ENCODE measurements around the gene EXOC3L1.

EXOC3L1 gene

DNA sequence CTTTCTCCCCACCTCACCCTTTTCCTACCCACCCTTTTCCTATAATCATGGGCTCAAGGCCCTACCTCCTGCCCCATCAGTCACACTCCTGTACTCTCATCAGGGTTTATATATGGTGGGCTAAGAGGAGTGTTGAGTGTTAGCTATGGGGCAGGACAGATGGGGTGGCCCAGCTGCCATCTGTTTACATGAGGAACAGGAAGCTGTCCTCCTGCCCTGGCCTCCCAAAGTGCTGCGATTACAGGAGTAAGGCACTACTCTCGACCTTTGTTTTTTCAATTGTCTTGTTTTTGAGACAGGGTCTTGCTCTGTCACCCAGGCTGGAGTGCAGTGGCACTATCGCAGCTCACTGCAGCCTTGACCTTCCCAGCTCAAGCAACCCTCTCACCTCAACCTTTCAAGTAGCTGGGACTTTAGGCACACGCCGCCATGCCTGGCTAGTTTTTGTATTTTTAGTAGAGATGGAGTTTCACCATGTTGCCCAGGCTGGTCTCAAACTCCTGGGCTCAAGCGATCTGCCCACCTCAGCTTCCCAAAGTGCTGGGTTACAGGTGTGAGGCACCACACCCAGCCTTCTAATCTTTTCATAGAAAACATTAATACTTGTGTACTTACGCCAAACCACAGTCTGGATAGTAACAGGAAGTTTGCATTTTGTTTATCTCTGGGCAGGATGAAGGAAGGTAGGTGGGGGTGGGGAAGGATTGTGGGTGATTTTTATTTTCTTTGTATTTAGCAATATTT is 31.9 kb downstream of the EXOC3L1 start:
- no peak for TF ChIP-seq POLR2AphosphoS5 (IDR thresholded peaks at IDR 0.05; ENCODE audit: low read depth, low read length)
- no peak for TF ChIP-seq SPI1 (IDR thresholded peaks at IDR 0.05; ENCODE audit: low read depth, low read length)
- TF ChIP-seq POU2F2 (IDR thresholded peaks at IDR 0.05; ENCODE audit: low read depth, low read length): no peak
- TF ChIP-seq PAX5 (IDR thresholded peaks at IDR 0.05; ENCODE audit: insufficient read depth, low read length, severe bottlenecking): no peak
- TF ChIP-seq POLR2A (IDR thresholded peaks at IDR 0.05; ENCODE audit: low read depth, low read length): no peak
- no peak for TF ChIP-seq TAF1 (IDR thresholded peaks at IDR 0.05; ENCODE audit: low read depth, low read length)
- FAIRE-seq (no peak), DNase-seq (ENCODE audit: insufficient read length, low spot score) (no peak)

DNA sequence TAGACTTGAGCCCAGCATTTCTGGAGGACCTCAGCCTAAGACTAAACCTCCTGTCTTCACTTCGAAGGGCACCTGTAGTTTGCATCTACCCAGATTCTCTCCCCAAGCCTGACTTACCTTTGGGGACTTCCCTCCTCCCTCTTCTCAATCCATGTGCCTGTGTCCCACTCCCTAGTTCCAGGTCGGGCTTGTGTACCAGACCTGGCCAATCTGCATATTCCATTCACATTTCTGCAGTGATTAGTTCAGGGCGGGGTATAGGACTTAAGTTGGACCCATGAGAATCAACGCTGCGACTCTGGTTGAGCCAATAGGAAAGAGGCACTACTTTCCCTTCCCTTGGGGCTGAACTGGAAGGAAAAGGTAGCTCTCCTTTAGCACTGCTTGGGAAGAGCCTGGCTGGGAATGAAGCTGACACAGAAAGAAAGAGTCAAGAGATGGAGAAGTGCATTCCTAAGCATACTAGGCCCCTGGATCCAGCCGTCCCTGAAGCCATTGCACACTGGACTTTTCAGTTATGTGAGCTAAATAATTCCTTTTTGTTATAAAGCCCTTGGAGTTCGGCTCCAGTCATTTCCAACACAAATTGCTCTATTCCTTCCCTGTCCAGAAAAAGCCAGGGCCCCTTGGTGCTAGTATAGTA is 32.7 kb downstream of the EXOC3L1 start:
- no peak for DNase-seq (ENCODE audit: insufficient read length, low spot score)

GRCh38 chr16:67156143-67156844 is 33.6 kb downstream of the EXOC3L1 start:
- TF ChIP-seq POU2F2 (IDR thresholded peaks at IDR 0.05; ENCODE audit: low read depth, low read length) (no peak), PAX5 (IDR thresholded peaks at IDR 0.05; ENCODE audit: insufficient read depth, low read length, severe bottlenecking) (no peak), POLR2AphosphoS5 (IDR thresholded peaks at IDR 0.05; ENCODE audit: low read depth, low read length) (no peak), POLR2A (IDR thresholded peaks at IDR 0.05; ENCODE audit: low read depth, low read length) (no peak), TAF1 (IDR thresholded peaks at IDR 0.05; ENCODE audit: low read depth, low read length) (no peak), SPI1 (IDR thresholded peaks at IDR 0.05; ENCODE audit: low read depth, low read length) (no peak)
- FAIRE-seq: no peak
- DNase-seq (ENCODE audit: insufficient read length, low spot score): no peak

More for the DNA sequence above, 32.7 kb downstream of the EXOC3L1 start:
- TF ChIP-seq POLR2A (IDR thresholded peaks at IDR 0.05; ENCODE audit: low read depth, low read length) (no peak), PAX5 (IDR thresholded peaks at IDR 0.05; ENCODE audit: insufficient read depth, low read length, severe bottlenecking) (no peak), POLR2AphosphoS5 (IDR thresholded peaks at IDR 0.05; ENCODE audit: low read depth, low read length) (no peak), SPI1 (IDR thresholded peaks at IDR 0.05; ENCODE audit: low read depth, low read length) (no peak), TAF1 (IDR thresholded peaks at IDR 0.05; ENCODE audit: low read depth, low read length) (no peak)
- no peak for FAIRE-seq

DNA sequence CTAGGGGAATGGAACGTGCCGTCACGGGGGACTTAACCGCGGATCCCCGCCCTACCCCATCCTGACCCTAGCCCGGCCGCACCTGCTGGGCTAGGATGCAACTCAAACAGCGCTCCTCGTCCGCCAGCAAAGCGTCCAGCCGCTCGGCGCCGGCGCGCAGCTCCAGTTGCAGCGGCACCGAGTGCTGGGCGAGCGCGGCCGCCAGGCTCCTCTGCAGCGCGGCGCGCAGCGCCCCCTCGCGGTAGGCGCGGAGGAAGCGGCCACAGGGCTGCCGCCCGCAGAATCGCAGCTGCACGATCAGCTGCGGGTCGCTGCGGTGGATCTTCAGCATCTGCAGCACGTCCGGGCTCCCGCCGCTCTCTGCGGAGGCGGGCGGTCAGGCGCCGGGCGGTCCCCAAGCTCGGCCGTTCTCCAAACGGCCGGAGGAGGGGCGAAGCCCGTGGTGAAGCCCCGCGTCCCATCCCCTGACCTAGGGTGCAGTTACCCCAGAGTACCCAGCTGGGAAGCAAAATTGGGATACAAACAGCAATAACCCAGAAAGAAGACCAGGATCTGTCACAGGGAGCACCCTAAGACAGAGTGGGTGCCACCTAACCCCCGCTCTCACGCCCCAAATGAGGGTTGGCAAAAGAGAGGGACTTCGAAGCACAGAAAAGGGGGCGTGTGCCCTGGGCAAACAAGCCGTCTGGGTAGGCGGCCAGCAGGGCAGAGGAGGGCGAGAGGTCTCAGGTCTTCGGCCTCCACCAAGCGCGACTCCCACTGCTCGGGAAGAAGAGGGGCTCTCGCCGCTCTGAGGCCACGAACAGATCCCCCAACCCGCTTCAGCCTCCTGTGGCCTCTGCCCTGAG is 34.4 kb downstream of the EXOC3L1 start:
- FAIRE-seq (peak; percentile 95), DNase-seq (ENCODE audit: insufficient read length, low spot score) (peak; percentile 89)
- TF ChIP-seq TAF1 (IDR thresholded peaks at IDR 0.05; ENCODE audit: low read depth, low read length) (no peak), POLR2AphosphoS5 (IDR thresholded peaks at IDR 0.05; ENCODE audit: low read depth, low read length) (no peak), PAX5 (IDR thresholded peaks at IDR 0.05; ENCODE audit: insufficient read depth, low read length, severe bottlenecking) (no peak), POU2F2 (IDR thresholded peaks at IDR 0.05; ENCODE audit: low read depth, low read length) (no peak), POLR2A (IDR thresholded peaks at IDR 0.05; ENCODE audit: low read depth, low read length) (no peak), SPI1 (IDR thresholded peaks at IDR 0.05; ENCODE audit: low read depth, low read length) (peak; percentile 20; the same call in 1 of the 2 replicates)

- DNase-seq (ENCODE audit: insufficient read length, low spot score) (no peak), FAIRE-seq (no peak)
- TF ChIP-seq POU2F2 (IDR thresholded peaks at IDR 0.05; ENCODE audit: low read depth, low read length) (no peak), SPI1 (IDR thresholded peaks at IDR 0.05; ENCODE audit: low read depth, low read length) (no peak), TAF1 (IDR thresholded peaks at IDR 0.05; ENCODE audit: low read depth, low read length) (no peak), POLR2A (IDR thresholded peaks at IDR 0.05; ENCODE audit: low read depth, low read length) (no peak), PAX5 (IDR thresholded peaks at IDR 0.05; ENCODE audit: insufficient read depth, low read length, severe bottlenecking) (no peak), POLR2AphosphoS5 (IDR thresholded peaks at IDR 0.05; ENCODE audit: low read depth, low read length) (no peak)
These were observed 35.2 kb downstream of the EXOC3L1 start for GRCh38 chr16:67154578-67155294.

DNA sequence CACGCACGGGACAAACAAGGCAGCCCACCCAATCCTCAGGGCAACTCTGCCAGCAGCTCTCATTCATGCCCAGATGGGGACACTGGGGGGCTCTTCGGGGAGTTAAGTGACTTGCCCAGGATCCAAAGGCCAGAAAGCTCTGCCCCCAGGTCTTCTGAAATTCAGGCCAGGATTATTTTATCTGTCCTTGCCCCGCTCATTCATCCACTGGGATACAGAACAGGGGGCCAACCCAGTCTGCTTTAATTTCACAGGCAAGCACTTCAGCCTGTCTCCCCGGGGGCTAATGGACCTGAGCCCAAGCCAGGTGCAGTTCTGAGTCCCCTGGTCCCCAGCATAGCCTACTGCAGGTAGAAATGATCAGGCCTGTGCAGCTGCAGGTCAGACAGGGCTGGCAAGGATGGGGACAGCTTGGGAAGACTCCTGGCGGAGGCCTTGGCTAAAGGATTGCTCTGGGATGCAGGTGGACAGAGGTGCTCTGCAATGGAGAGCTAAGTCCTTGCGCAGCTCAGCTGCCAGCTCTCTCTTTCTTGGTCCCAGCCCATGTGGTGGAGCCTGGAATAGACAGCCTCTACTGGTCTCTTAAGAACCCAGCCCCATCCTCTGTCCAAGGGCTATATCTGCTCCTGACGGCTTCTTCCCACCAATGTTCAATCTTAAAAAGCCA is 38.4 kb downstream of the EXOC3L1 start:
- DNase-seq (ENCODE audit: insufficient read length, low spot score) (no peak), FAIRE-seq (no peak)
- TF ChIP-seq POLR2AphosphoS5 (IDR thresholded peaks at IDR 0.05; ENCODE audit: low read depth, low read length) (no peak), POLR2A (IDR thresholded peaks at IDR 0.05; ENCODE audit: low read depth, low read length) (no peak), SPI1 (IDR thresholded peaks at IDR 0.05; ENCODE audit: low read depth, low read length) (no peak), POU2F2 (IDR thresholded peaks at IDR 0.05; ENCODE audit: low read depth, low read length) (no peak), PAX5 (IDR thresholded peaks at IDR 0.05; ENCODE audit: insufficient read depth, low read length, severe bottlenecking) (no peak), TAF1 (IDR thresholded peaks at IDR 0.05; ENCODE audit: low read depth, low read length) (no peak)

- DNase-seq (ENCODE audit: insufficient read length, low spot score) (peak; percentile 85), FAIRE-seq (peak; percentile 86)
- no peak for TF ChIP-seq POU2F2 (IDR thresholded peaks at IDR 0.05; ENCODE audit: low read depth, low read length)
- no peak for TF ChIP-seq SPI1 (IDR thresholded peaks at IDR 0.05; ENCODE audit: low read depth, low read length)
- no peak for TF ChIP-seq POLR2AphosphoS5 (IDR thresholded peaks at IDR 0.05; ENCODE audit: low read depth, low read length)
- TF ChIP-seq PAX5 (IDR thresholded peaks at IDR 0.05; ENCODE audit: insufficient read depth, low read length, severe bottlenecking): no peak
- TF ChIP-seq TAF1 (IDR thresholded peaks at IDR 0.05; ENCODE audit: low read depth, low read length): no peak
- TF ChIP-seq POLR2A (IDR thresholded peaks at IDR 0.05; ENCODE audit: low read depth, low read length): no peak
These were observed 39.0 kb downstream of the EXOC3L1 start, which contains the start of gene B3GNT9 for GRCh38 chr16:67150833-67151396. Gene B3GNT9 (minus strand): TSS chr16:67150998. CDS start chr16:67150485, 513 bp downstream.
